Measurements from ENCODE around the gene ATP6V1B1. TPM values are rescaled to one million over a fixed set of nuclear protein-coding genes. Genes with fewer than 3 reads are reported as not detected.

Gene ATP6V1B1
- total and polyA plus RNA-seq, 2 of the 4 experiments (the other 2 are of a cell fraction) = 1.3 TPM; not detected in 1

- ATAC-seq (ENCODE audit: low read depth) = no peak
- H3K56ac ChIP-seq (ENCODE audit: extremely low read depth, insufficient read depth, low read length) = no peak overlapping the region
- H2BK5ac ChIP-seq (ENCODE audit: low read depth, low read length, poor library complexity, severe bottlenecking) = no peak overlapping the region
- no peaks in the 10 kb centered on the region for H3K9me3 ChIP-seq (ENCODE audit: control insufficient read depth, insufficient read depth, low read length)
- intact Hi-C loops (cut with micrococcal nuclease) = loop anchor here (5.0 kb wide), 1 partner anchor 88 kb away; the partner anchor contains the start of gene NAGK
- DNase-seq = no peak
- H4K5ac ChIP-seq (ENCODE audit: low read depth, low read length) = no peak overlapping the region
- no peak overlapping the region for H3K4ac ChIP-seq (ENCODE audit: low read depth, low read length)
- H3K36me3 ChIP-seq (ENCODE audit: control insufficient read depth, insufficient read depth, low read length) = no peaks in the 10 kb centered on the region; the same call in 1 of the 2 replicates
- BruUV-seq (replicated peaks) = no TSS peak
- dilution Hi-C loops (cut with HindIII; ENCODE audit: low sequenced_read_pairs, unreplicated experiment) = no loop called here
- peaks cover 12% of the 10 kb centered on the region for H3K9me1 ChIP-seq (ENCODE audit: insufficient read depth, low read length)
- in situ Hi-C loops (cut with MboI; ENCODE audit: low sequenced_read_pairs) = loop anchor here (10.0 kb wide), 1 partner anchor 685 kb away; the partner anchor contains the start of gene SNRPG
- TF ChIP-seq MAZ (IDR thresholded peaks at IDR 0.05; ENCODE audit: borderline replicate concordance, low read depth, low read length) (no peak), MAFK (IDR thresholded peaks at IDR 0.05; ENCODE audit: low read depth, low read length) (no peak), NFE2L2 (IDR thresholded peaks at IDR 0.05; ENCODE audit: low read depth, low read length) (no peak), SMC3 (IDR thresholded peaks at IDR 0.05; ENCODE audit: low read depth, low read length) (no peak), POLR2A (IDR thresholded peaks at IDR 0.05; ENCODE audit: low read depth, low read length) (no peak), CTCF (conservative IDR thresholded peaks at IDR 0.05; ENCODE audit: low read depth, low read length) (no peak), RFX5 (IDR thresholded peaks at IDR 0.05; ENCODE audit: low read depth, low read length) (no peak), RCOR1 (IDR thresholded peaks at IDR 0.05; ENCODE audit: insufficient replicate concordance, low read length) (no peak), CEBPB (IDR thresholded peaks at IDR 0.05; ENCODE audit: low read depth, low read length) (no peak), ELK1 (IDR thresholded peaks at IDR 0.05; ENCODE audit: borderline replicate concordance, low read depth, low read length) (no peak), RAD21 (IDR thresholded peaks at IDR 0.05; ENCODE audit: low read length) (no peak), BHLHE40 (IDR thresholded peaks at IDR 0.05; ENCODE audit: low read depth, low read length) (no peak), USF2 (IDR thresholded peaks at IDR 0.05; ENCODE audit: low read depth, low read length) (no peak), MXI1 (IDR thresholded peaks at IDR 0.05; ENCODE audit: borderline replicate concordance, low read depth, low read length) (no peak)
- no peak overlapping the region for H2AFZ ChIP-seq (replicated peaks; ENCODE audit: low read length, poor library complexity)
- no peak overlapping the region for H3K27ac ChIP-seq (ENCODE audit: insufficient read depth, low read length)
- H4K91ac ChIP-seq (ENCODE audit: insufficient read depth, low read depth, low read length) = no peak overlapping the region
- H2BK20ac ChIP-seq (ENCODE audit: low read depth, low read length) = no peak overlapping the region
- no peak overlapping the region for H3K4me2 ChIP-seq (ENCODE audit: low read depth, low read length)
- H3K4me1 ChIP-seq (ENCODE audit: control insufficient read depth, insufficient read depth, low read length) = peaks cover 5% of the 10 kb centered on the region; the same call in 1 of the 2 replicates
- H3K4me3 ChIP-seq (ENCODE audit: insufficient read depth, low read depth, low read length) = no peak overlapping the region
- no peak overlapping the region for H3K9ac ChIP-seq (ENCODE audit: low read depth, low read length)
- H3K14ac ChIP-seq (replicated peaks; ENCODE audit: low read depth, low read length) = no peak overlapping the region
- POLR2A ChIA-PET (ENCODE audit: unreplicated experiment) = no interaction called here
- H3K27me3 ChIP-seq (ENCODE audit: control insufficient read depth, insufficient read depth, low read length) = no peaks in the 10 kb centered on the region
- H3K23ac ChIP-seq (ENCODE audit: low read depth, low read length) = no peak overlapping the region
- peaks cover 2% of the 10 kb centered on the region; the same call in 1 of the 2 replicates for H4K20me1 ChIP-seq (ENCODE audit: insufficient read depth, low read length)
- H2BK120ac ChIP-seq (ENCODE audit: low read depth, low read length) = no peak overlapping the region
- no peak overlapping the region for H2AK9ac ChIP-seq (replicated peaks; ENCODE audit: low read depth, low read length, poor library complexity)
- CTCF ChIA-PET = no interaction called here
- no peak overlapping the region for H3K18ac ChIP-seq (ENCODE audit: low read depth, low read length)
- no peaks in the 10 kb centered on the region for H3K79me1 ChIP-seq (ENCODE audit: low read depth in 1 of 2, low read length in 2 of 2)
- H4K8ac ChIP-seq (ENCODE audit: low read depth in 2 of 2, low read length in 2 of 2) = no peak overlapping the region
- H2AK5ac ChIP-seq (ENCODE audit: low read depth, low read length) = no peak overlapping the region
- 90% methylated on average over 2 of the region's 9 CpGs; no CpG with 5 or more reads in 1 of the 2 experiments for WGBS, 2 experiments (ENCODE audit: extremely low coverage in 2 of 2, insufficient read length in 1 of 2)
- H2BK15ac ChIP-seq (ENCODE audit: low read depth, low read length) = no peak overlapping the region
These were observed 43.9 kb downstream of the ATP6V1B1 start for GRCh38 chr2:70979626-70980025.

All from IMR-90 (cell line).